ENCODE measurements around the gene SLC4A5. TPM values are rescaled to one million over a fixed set of nuclear protein-coding genes. Genes with fewer than 3 reads are reported as not detected.

Gene SLC4A5, protein sequence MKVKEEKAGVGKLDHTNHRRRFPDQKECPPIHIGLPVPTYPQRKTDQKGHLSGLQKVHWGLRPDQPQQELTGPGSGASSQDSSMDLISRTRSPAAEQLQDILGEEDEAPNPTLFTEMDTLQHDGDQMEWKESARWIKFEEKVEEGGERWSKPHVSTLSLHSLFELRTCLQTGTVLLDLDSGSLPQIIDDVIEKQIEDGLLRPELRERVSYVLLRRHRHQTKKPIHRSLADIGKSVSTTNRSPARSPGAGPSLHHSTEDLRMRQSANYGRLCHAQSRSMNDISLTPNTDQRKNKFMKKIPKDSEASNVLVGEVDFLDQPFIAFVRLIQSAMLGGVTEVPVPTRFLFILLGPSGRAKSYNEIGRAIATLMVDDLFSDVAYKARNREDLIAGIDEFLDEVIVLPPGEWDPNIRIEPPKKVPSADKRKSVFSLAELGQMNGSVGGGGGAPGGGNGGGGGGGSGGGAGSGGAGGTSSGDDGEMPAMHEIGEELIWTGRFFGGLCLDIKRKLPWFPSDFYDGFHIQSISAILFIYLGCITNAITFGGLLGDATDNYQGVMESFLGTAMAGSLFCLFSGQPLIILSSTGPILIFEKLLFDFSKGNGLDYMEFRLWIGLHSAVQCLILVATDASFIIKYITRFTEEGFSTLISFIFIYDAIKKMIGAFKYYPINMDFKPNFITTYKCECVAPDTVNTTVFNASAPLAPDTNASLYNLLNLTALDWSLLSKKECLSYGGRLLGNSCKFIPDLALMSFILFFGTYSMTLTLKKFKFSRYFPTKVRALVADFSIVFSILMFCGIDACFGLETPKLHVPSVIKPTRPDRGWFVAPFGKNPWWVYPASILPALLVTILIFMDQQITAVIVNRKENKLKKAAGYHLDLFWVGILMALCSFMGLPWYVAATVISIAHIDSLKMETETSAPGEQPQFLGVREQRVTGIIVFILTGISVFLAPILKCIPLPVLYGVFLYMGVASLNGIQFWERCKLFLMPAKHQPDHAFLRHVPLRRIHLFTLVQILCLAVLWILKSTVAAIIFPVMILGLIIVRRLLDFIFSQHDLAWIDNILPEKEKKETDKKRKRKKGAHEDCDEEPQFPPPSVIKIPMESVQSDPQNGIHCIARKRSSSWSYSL
- total RNA-seq, result 0.09 TPM in 1 of 2 replicates, not detected in the other

DNA sequence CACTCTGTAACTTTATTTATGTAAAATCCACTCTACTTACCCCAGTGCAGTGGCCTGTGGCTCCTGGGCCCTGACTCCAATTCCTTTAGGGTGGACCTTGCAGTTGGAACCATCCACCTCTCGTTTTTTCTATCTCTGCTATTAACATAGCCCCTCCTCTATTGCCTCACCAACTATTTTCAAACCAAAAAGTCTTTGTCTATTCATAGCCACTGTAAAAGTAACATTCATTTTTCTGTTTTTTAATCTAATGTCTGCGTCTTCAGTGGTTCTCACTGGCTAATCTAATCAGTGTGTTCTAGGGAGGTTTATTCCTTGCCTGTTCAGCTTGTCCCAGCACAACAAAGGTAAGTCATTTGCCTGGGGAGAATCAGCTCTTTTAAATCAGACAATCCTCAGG, at the start of gene SLC4A5:
TSS of gene SLC4A5 (minus strand) at position 101 of the 400 bp plus-strand sequence. CDS start 28,393 bp downstream, outside the sequence.

DNA sequence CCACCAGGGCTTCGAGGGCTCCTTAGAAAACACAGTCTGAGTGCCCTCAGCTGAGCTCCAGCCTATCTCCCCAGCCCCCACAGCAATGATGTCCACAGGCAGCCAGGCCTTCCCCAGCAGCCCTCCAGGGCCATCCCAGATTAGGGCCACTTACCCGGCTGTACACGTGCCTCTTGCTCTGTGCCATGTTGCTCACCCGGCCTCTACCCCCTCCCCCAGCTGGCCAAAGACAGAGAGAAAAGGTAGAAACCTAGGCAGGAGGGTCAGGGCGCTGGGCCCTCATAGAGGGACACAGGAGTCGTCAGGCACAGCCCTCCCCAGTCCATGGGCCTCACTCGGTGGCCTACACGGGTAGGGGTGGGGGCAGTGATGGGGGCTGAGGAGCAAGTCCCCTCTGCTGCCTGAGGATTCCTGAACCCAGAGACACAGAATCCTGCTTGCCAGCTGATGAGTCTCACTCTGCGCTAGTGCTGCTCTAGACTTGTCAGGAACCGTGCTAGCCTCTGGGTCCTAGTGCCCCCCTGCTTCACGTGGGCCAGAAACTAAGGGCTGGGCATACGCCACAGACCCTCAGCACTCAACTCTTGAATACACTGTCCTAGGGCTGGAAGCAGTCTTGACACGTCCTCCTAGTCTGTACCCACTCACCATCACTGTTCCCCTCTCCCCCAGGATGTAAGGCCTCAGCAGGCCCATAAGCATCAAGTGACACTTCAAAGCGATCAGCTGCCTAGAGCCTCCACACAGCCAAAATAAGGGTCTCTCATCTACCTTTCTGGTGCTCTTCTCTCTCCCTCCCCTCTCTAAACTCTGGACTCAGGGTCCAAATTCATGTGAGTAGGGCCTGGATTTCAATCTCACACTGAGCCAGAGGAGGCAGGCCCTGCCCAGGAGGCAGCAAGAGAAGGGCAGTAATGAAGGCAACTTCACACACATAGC, 36.9 kb upstream of the SLC4A5 start, which contains the start of gene DCTN1:
TSS of gene DCTN1 (minus strand) at position 461 of the 939 bp plus-strand sequence. CDS start at position 187, 274 bp downstream.

DNA sequence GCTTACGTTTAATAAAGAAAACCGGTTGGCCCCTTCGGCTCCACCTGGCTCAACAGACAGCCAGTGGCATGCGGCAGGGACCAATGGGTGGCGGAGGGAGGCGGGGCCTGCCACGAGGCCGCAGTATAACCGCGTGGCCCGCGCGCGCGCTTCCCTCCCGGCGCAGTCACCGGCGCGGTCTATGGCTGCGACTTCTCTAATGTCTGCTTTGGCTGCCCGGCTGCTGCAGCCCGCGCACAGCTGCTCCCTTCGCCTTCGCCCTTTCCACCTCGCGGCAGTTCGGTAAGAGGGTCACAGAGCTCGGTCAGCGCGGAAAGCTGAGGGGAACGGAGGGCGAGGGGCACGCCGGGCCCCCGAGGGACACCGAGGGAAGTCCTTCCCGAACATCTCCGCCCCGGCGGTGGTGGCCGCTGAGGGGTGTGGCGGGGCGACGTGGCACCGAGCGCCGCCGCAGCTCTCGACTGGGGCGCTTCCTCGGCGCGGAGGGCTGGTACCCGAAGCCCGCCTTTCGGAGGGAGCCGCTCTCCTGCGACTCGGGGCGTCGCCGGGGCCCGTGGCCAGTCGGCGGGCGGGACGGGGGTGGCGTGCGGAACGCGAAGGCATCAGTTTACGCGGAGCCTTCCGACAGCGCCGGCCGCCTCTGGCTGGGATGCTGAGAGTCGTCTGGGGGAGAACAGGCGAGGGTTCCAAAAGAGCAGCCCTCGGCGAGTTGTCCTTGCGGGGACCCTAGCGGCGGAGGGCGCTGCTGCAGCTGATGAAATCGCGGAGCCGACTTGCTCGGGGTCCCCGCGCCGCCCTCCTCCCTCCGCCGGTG, 144.5 kb downstream of the SLC4A5 start, which contains the start of gene MTHFD2:
TSS of gene MTHFD2 (plus strand) at position 155 of the 814 bp plus-strand sequence. CDS start at position 182, 27 bp downstream.

DNA sequence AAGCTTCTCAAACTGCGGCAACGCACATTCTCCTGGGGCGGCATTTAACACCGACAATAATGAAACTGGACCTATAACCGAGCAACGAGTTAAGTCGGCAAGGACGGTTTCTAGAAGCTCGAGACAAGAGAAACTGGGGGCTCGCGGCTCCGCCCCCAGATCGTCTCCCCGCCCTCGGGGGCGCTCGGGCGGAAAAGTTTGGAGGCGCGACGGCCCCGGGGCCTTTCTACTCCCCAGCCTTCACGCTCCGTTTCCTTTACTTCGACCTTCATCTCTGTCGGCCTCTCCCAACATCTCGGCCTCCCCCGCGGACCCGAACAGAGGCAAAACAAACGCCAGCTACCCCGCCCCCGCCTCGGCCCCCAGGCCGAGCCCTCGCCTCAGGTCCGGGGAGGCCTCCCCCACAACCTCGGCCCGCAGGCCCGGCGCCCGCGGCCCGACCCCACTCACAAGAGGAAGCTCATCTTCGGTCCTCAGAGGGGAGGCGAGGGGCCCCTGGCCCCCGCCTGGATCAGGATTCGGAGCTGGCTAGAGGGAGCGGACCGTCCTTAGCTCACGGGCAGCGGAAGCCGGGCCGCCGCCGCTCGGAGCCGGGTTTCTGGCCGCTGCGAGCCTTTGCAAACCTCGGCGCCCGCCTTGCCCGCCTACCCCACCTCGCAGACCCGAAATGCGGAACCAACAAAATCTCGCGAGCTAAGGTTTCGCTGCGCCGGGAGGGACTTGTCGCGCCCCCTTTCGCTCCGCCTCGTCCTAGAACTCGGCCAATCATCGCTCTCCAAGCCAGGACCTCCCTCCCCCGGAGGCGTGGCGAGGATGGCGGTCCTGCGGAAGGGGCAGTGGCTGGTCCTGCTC, 164.8 kb downstream of the SLC4A5 start, which contains the start of gene MOB1A:
TSS of gene MOB1A (minus strand) at position 669 of the 852 bp plus-strand sequence. CDS start at position 464, 205 bp downstream.

Other genes with a start within 250 kb of the SLC4A5 start
- 26.4 and 27.5 TPM in 2 replicates for gene BOLA3, start 195.5 kb downstream of the SLC4A5 start, total RNA-seq
- 75.1 and 77.2 TPM in 2 replicates for gene MOB1A, start 164.5 kb downstream of the SLC4A5 start, total RNA-seq
- gene MTHFD2, start 144.8 kb downstream of the SLC4A5 start, total RNA-seq, result 73.3 and 153 TPM in 2 replicates
- 147 and 177 TPM in 2 replicates for gene DCTN1, start 36.9 kb upstream of the SLC4A5 start, total RNA-seq
- 0.09 and 0.19 TPM in 2 replicates for gene C2orf81, start 78.2 kb upstream of the SLC4A5 start, total RNA-seq
- 43.6 and 46.7 TPM in 2 replicates for gene WDR54, start 78.3 kb upstream of the SLC4A5 start, total RNA-seq
- 6.7 and 9.0 TPM in 2 replicates for gene RTKN, start 98.5 kb upstream of the SLC4A5 start, total RNA-seq
- 8.5 and 15.2 TPM in 2 replicates for gene INO80B, start 111.7 kb upstream of the SLC4A5 start, total RNA-seq
- gene WBP1, start 115.0 kb upstream of the SLC4A5 start, total RNA-seq, result 30.9 and 36.8 TPM in 2 replicates
- 46.2 and 60.4 TPM in 2 replicates for gene MOGS, start 122.0 kb upstream of the SLC4A5 start, total RNA-seq
- gene MRPL53, start 129.3 kb upstream of the SLC4A5 start, total RNA-seq, result 49.9 and 50.5 TPM in 2 replicates
- gene CCDC142, start 139.6 kb upstream of the SLC4A5 start, total RNA-seq, result 13.0 and 24.2 TPM in 2 replicates
- 6.8 and 9.5 TPM in 2 replicates for gene TTC31, start 139.7 kb upstream of the SLC4A5 start, total RNA-seq
- 1.4 and 2.1 TPM in 2 replicates for gene LBX2, start 156.2 kb upstream of the SLC4A5 start, total RNA-seq
- gene PCGF1, start 164.3 kb upstream of the SLC4A5 start, total RNA-seq, result 13.7 and 16.8 TPM in 2 replicates
- not detected in 2 replicates for gene TLX2, start 171.0 kb upstream of the SLC4A5 start, total RNA-seq
- 0.09 TPM in 1 of 2 replicates, not detected in the other for gene DQX1, start 182.8 kb upstream of the SLC4A5 start, total RNA-seq
- gene AUP1, start 186.3 kb upstream of the SLC4A5 start, total RNA-seq, result 91.2 and 104 TPM in 2 replicates
- gene HTRA2, start 186.5 kb upstream of the SLC4A5 start, total RNA-seq, result 43.3 and 47.2 TPM in 2 replicates
- 0.99 and 31.5 TPM in 2 replicates for gene LOXL3, start 210.5 kb upstream of the SLC4A5 start, total RNA-seq
- 14.6 and 24.3 TPM in 2 replicates for gene DOK1, start 211.3 kb upstream of the SLC4A5 start, total RNA-seq

Data from endothelial cell of coronary artery (primary cell).